ENCODE results near the gene CD84.
"Not testable (repeated sequence)": the region's sequence is repeated elsewhere in the genome, so short reads cannot be mapped to it uniquely, and the experiment has no call there.

Gene CD84, protein sequence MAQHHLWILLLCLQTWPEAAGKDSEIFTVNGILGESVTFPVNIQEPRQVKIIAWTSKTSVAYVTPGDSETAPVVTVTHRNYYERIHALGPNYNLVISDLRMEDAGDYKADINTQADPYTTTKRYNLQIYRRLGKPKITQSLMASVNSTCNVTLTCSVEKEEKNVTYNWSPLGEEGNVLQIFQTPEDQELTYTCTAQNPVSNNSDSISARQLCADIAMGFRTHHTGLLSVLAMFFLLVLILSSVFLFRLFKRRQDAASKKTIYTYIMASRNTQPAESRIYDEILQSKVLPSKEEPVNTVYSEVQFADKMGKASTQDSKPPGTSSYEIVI

DNA sequence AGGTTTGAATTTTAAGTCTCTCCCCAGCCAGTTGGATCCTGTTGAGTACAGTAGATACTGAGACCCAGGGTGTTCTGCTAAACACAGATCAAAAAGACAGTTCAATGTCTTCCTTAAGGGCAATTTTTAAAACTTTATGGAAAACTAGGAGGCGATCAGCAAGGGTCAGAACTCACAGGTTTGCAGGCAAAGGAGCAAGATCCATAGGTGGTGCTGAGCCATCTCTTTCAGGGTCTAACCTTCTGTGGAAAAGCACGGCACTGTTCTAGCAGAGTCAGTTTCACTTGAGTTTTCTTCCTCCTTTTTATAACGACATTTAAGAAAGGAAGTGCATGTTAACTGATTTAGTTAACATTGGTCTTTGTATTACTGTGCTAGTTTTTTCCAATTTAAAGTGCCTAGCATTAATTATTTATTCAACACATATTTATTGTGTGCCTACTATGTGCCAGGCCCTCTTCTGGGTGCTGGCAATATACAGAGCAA is at the start of gene CD84:
CD84 (minus strand) TSS at position 281 of the 486 bp plus-strand sequence; CDS start at position 222, 59 bp downstream.
- no peak for DNase-seq (ENCODE audit: low spot score)

DNA sequence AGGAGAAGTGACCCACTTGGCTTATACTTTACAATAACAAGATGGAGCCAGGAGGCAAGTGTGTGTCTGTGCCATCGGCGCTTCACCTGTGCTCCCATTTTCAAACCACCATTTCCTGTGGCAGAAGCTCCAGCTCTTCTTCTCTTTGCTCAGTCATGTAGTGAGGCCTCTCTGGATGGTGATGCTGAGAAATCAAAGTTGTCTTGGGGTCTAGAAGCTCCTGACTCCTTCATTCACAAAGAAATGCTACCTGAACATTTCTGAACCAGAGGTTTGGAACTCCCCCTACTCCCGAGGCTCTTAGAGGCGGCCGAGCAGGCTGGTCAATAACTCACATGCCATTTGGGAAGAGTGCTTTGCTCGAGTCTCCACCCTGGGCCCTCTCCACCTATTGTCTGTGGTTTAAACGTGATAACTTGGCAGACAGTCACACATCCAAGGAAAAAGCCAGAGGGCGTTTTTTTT is 49.5 kb upstream of the CD84 start:
- no peak for DNase-seq (ENCODE audit: low spot score)

DNA sequence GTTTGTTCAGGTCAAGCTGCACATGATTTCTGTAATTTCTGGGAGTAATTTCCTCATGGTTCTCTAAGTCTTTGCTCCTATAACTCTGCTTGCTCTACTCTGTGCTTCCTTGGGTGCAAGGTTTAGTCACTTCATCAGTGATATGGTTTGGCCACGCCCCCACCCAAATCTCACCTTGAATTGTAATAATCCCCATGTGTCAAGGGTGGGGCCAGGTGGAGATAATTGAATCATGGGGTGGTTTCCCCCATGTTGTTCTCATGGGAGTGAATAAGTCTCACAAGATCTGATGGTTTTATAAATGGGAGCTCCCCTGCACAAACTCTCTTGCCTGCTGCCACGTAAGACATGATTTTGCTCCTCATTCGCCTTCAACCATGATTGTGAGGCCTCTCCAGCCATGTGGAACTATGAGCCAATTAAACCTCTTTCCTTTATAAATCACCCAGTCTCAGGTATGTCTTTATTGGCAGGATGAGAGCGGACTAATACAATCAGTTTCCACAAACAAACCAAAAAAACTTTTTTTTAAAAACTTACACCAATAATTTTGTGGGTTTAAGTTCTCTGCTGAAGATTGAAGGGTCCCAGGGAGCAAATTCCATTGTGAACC is 48.5 kb upstream of the CD84 start:
- not testable (repeated sequence) for DNase-seq (ENCODE audit: low spot score)

DNA sequence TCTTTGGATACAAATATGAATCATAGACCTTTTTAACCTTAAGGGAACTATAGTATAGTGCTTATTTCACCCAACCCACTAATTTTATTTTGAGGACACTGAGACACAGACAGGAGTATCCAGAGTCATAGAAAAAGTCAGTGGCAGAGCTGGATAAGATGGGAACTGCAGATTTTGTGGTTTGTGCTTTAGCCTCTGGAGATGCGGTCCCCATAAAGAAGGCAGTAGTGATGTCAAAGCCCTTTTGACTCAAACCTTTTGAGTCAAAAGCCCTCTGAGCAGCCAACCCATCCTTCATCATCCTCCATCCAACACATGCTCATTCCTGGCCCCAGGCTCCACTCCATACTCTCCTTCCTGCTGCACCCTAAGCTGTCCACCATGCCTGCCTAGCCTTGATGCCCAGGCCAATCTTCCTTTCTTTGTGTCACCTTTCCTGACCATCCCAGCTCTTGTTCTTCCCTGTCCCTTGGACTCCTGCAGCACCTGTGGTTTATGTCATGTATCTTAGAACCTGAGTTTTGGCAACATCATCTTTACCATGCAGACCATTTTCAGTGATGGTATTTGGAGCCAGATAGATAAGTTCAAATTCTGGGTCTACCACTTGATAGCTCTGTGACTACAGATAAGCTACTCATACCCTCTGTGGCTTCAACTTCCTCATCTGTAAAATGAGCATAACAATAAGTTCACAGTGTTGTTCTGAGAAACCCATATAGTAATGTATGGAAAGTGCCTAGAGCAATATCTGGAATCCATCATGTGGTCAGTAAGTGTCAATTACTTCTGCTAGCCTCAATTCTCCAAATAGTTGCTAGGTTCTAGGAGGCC is 47.4 kb upstream of the CD84 start:
- DNase-seq (ENCODE audit: low spot score) = no peak

DNA sequence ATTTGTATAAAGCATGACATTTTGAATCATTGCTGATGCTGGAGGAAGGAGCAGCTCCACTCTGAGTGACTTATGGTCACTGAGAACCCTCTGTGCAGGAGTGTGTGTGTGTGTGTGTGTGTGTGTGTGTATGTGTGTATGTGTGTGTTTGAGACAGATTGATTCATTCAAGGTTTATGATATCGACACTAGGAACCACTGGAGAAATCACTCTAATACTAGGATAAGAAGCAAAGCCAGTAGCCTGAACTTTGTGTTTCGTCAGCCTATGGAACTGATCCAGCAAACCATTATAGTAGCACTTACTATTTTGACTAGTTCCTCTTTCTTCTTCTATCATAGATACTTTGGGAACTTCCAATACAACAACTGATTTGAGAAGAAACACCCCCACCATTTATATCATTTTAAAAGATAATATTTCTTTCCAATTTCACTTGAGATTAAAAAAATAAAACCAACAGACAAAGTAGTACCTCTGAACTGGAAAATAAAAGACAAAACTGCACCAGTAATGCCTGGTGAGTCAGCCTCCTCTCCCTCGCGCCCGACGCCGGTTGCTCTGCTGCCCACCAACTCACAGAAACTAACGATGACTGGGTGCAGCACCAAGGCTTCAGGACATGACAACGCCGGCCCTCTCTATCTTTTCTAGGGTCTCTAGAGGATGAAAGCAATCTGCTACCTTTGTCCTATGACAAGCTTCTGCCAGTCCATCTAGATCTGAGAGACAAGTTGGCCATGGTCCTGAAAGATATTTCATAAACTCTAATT is 46.6 kb upstream of the CD84 start:
- no peak for DNase-seq (ENCODE audit: low spot score)

DNA sequence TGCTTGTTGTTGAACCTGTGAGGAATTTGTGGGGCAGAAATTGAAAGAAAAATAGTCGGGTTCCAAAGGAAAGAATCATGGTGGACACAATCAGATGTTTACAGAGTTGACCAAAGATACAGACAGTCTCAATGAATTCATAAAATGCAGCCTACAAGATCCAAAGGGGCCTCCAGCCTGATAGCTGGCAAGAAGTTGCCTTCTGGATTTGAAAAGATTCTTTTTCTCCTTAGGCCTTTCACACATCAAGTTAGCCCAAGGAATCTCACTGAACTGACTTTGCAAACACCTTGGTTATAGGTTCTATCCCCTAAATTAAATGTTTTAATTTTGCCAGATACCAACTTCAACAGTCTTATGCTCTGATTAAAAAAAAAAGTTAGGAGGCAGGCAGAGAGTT is 46.0 kb upstream of the CD84 start:
- no peak for DNase-seq (ENCODE audit: low spot score)

DNA sequence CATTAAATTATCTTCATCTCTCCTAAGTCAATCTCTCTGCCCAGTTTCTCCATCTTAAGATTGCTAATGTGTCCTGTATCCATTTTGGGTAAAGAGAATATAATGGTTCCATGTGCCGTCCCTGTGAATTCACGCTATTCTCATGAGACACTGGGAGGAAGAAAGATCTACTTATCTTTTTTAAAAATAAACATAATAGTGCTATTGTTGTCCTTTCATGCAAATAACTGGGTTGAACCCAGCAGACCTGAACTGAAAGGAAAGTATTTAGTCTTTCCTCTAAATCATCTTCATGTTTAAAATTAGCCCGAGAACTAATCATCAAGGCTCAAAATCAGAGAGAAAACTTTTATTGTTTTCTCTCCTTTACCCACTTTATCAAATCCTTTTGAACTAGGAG is 45.2 kb upstream of the CD84 start:
- DNase-seq (ENCODE audit: low spot score) = no peak

DNA sequence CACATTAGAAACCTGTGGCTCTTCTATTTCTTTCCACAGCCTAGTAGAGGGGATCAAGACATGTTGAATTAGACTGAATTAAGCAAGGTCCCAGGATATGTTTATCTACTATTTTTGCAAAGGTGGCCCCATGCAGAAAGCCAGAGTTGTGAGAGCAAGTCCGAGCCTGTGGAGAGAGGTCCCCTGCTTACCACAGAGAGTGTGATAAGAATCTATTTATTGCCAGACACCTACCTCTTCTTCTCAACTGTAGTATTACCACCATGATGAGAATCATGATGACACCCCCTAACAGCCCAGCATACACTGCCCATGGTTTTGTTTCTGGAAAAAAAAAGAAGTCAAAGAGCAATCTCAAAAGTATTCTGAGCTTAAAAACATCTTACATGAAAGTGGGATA is 44.6 kb upstream of the CD84 start:
- DNase-seq (ENCODE audit: low spot score) = no peak

DNA sequence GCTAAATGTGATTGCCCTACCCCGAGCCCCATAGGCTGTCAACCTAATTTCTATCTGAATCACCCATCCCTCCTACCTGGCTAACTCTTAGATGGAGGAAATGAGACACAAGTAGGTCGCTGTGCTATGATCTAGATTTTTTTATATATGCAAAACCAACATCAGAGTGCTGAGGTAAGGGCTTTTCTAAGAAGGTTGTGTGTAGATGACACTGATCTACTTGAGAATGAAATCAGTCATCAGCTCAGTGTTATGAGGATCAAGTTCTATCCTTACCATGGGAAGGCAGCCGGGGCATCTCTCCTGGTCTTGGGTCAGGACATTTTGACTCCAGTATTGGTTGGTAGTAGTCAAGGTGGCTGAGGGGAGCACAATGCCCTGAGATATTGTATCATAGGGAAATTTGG is 43.9 kb upstream of the CD84 start:
- no peak for DNase-seq (ENCODE audit: low spot score)

DNA sequence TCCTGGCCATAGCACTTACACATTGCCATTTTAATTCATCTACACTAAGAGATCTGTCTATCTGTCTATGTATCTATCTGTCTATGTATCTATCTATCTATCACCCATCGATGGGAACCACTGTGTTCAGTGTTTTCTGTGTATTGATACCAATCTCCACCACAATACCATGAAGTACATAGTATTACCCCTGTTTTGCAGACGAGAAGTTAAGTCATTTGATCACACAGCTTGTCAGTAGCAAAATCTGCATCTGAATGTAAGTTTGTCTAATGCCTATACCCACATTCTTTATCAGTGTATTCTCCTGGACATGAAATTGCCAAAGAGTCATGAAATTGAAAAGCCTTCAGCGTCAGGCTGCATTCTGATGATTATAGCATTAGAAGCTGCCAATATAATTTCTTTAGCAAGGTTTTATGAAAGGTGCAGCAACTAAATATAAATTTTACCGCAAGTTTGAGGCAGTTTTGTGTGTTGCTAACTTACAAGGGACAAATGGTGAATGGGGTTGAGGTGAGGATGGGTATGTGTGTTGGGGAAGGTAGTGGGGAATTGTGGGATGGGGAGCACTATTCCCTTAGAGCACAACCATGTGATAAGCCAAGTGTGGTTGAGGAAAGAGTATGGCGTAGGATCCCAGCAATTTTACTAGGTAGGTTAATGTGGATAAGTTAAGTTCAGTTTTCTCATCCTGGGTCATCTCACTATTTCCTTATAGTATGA is 43.4 kb upstream of the CD84 start:
- DNase-seq (ENCODE audit: low spot score) = no peak

DNA sequence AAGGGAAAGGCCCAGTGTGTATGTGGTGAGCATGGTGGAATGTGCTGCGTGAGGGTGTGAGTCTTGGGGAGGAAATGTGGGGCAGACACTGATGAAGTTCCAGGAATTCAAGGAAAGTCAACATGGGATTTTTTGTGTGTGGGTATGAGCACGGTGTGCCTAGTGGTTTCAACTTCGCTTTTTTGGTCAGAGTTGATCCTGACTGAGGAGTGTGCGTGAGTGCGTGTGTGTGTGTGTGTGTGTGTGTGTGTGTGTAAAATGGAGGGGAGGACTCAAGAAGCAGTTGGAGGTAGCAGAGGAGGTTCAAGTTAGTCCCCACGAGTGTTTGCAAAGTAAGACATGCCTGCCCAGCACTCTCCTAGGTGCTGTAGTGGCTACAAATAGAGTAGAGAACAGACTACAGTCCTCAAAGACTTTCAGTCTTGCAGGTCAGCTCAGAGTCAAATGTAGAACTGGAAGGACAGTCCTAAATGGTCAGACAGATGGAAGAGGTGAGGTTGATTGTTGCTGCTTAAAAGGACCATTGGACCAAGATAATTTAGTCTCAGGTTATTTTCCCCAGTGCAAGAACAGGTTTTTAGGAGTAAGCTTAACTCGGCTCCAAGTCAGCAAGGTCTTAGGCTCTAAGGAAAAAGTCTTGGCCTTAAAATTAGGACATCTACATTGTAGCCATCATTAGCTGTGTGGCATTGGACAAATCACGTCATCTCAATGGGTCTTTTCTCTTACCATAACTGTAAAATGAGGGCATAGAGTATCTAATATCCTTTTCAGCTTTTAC is 42.5 kb upstream of the CD84 start:
- DNase-seq (ENCODE audit: low spot score) = no peak

DNA sequence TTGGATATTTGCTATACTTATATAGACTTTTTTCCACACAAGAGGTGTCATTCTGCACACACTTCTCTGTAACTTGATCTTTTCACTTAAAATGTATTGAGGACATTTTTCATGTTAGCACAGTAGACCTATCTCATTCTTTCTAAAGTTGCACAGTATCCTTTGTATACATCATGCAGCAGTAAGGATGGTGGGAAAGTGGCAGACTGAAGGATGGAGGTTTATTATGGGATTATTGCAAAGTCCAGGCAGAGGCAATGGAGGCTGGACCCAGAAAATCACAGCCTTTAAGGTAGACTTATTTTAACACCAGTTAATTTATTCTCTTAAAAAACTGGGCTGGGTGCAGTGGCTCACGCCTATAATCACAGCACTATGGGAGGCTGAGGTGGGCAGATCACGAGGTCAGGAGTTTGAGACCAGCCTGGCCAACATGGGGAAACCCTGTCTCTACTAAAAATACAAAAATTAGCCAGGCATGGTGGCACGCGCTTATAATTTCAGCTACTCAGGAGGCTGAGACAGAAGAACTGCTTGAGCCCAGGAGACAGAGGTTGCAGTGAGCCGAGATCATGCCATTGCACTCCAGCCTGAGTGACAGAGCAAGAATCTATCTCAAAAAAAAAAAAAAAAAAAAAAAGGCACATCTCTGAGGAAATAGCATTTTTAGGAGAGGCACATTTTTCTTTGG is 41.8 kb upstream of the CD84 start:
- no peak for DNase-seq (ENCODE audit: low spot score)

DNA sequence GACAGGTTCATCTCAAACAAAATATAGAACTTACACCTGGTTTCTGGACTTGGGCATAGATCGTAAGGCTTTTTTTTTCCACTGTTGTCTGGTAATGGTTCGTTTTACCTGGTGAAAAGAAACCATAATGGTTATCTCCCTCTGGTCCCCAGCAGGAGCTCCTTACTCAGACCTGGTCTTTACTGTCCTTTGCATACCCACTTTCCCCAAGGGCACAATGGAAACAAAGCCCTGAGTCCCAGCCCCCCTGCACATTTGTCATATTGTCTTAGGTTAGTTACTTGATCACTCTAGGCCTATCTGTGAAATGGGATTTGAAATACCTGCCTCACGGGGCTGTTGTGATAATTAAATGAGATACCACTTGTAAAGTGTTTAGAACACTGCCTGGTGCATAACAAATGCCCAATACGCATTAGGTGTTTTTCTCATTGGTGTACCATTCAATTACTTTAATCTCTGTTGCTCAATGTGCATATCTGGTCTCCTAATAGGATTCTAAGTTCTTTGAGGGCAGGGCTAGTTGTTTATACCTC is 40.5 kb upstream of the CD84 start:
- no peak for DNase-seq (ENCODE audit: low spot score)

DNA sequence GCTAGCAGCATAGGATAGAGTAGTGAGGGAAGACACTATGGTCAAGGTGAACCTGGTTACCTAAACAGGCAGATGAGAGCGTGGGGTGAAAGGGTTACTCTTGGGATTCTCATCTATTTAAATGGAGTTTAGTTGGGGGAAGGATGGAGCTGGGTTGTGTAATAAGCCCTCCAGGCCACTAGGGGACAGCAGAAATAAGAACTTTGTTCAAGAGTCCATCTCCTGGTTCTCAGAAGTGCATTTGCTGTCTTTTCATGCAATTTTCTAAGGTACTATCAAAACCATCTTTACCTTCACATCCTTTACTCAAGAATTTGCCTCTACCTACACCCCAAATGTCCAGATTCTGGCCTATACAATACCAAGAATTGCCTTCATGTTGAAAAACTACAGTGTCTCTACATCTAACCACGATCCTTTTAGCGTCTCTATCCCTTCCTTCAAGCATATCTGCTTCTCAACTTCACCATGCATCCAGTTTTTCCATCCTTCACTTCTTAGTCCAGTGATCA is 39.5 kb upstream of the CD84 start:
- DNase-seq (ENCODE audit: low spot score) = peak; percentile 3

DNA sequence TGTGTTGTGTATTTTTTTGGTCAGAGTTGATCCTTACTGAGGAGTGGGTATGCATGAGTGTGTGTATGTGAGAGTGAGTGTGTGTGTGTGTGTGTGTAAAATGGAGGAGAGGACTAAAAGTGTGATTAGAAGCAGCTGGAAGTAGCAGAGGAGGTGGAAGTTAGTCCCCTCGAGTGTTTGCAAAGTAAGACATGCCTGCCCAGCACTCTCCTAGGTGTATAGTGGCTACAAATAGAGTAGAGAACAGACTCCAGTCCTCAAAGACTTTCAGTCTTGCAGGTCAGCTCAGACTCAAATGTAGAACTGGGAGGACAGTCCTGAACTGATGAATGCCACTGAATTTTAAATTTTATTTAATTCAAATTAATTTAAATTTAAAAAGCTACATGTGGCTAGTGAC is 39.0 kb upstream of the CD84 start:
- DNase-seq (ENCODE audit: low spot score) = no peak

DNA sequence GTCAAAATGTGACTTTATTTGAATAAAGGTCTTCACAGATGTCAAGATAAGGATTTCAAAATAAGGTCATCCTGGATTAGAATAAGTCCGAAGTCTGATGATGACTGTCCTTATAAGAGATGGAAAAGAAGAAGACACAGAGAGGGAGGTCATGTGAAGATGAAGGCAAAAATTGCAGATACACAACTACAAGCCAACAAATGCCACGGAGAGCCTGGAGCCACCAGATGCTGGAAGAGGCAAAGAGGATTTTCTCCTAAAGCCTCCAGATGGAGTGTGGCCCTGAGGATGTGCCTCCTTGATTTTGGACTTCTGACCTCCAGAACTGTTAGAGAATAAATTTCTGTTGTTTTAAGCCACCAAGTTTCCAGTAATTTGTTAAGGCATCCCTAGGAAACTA is 36.4 kb upstream of the CD84 start:
- DNase-seq (ENCODE audit: low spot score) = no peak

DNA sequence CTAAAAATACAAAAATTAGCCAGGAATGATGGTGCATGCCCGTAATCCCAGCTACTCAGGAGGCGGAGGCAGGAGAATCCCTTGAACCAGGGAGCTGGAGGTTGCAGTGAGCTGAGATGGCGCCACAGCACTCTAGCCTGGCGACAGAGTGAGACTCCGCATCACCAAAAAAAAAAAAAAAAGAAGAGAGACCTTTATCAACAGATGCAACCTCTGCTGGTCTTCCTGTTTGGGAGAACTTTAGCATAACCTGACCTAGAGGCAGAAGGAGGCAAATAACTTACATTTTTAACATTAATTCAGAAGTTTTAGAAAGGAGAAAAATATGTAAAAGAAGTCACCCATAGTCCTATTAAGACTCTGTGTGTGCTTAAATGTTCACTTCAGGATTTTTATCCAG is 35.1 kb upstream of the CD84 start:
- no peak for DNase-seq (ENCODE audit: low spot score)

DNA sequence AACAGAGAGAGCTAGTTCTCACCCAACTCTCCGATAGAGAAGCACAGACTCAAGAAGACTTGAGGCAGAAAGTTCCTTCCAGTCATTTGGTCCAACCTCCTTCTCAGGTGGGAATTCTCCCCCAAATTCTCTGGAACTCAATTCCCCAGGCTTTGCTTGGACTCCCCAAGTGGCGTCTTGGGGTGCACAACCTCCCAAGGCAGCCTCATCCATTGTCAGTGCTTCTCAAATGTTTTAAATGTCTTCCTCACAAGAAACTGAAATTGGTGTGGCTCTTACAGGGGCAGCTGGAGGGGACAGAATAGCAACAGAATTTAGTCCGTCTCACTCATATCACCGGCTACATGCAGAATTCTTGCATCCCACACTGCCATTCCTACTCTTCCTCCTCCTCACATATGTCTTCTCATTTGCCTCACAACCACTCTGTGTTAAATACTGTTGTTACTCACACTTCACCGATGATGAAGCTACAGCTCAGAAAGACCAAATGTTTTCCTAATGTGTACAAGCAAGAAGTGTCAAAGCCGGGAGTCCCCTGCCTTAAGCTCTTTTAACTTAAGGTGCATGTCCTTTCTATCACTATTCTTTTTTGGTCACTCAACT is 33.4 kb upstream of the CD84 start:
- no peak for DNase-seq (ENCODE audit: low spot score)

Data from kidney tubule cell (primary cell).